LHCN-M2 (cell line): ENCODE measurements around the gene PHF23. TPM values are rescaled to one million over a fixed set of nuclear protein-coding genes. Genes with fewer than 3 reads are reported as not detected.

Experiments
- DNase-seq: peaks from one replicate; pipeline ENCODE4 v3.0.0-alpha.2; 2012; ENCODE audit warnings: low read depth
- total RNA-seq: library from RNA; depleted of rRNA; stranded (reverse); fragments of >200 nt; gene quantifications from 2 replicates; pipeline ENCODE4 v1.2.3, GENCODE V29; 2014; rRNA removed

PHF23 gene
- total RNA-seq, 1 experiment from 2014 or later = 54.7 TPM

- DNase-seq = no peak
Observed at GRCh38 chr17:7204828-7205461, 34.3 kb downstream of the PHF23 start.

DNA sequence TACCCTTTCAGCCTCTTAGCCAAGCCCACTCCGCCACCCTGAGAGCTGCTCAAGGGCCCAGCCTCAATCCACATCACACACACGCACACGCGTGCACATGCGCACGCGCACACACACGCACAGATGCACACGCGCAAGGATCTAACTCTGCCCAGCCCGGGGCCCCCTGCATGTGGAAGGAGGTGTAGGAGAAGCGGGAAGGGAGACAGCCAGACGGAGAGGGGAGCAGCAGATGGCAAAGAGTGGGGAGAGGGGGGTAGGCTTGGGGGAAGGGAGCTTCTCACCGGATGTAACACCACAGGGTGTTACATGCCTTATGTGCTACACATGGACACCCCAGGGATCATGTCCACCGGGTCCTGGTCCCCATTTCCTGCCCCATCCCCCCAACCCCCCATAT is 34.9 kb downstream of the PHF23 start:
- DNase-seq = no peak

GRCh38 chr17:7203391-7203790 is 35.9 kb downstream of the PHF23 start:
- no peak for DNase-seq

- DNase-seq = no peak
Observed at GRCh38 chr17:7196651-7197401, 42.4 kb downstream of the PHF23 start.

DNA sequence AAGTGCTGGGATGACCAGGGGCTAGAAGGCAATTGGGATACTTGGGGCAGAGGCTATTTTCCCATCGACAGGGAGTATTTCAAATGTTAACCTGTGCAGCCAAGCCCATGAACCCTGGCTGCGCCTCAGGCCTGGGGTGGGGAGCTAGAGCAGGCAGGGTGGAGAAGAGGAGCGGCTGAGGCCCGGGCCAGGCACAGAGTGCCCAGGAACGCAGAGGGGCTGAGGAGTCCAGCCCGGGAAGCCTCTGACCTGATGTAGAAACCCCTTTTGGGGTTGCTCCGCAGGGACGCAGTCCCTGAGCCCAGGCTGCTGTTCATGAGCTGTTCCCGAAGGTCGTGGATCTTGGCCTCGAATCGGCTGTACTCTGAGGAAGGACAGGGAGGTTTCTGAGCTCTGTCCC is 43.3 kb downstream of the PHF23 start:
- no peak for DNase-seq

GRCh38 chr17:7192271-7192937 is 46.9 kb downstream of the PHF23 start:
- DNase-seq = no peak

DNA sequence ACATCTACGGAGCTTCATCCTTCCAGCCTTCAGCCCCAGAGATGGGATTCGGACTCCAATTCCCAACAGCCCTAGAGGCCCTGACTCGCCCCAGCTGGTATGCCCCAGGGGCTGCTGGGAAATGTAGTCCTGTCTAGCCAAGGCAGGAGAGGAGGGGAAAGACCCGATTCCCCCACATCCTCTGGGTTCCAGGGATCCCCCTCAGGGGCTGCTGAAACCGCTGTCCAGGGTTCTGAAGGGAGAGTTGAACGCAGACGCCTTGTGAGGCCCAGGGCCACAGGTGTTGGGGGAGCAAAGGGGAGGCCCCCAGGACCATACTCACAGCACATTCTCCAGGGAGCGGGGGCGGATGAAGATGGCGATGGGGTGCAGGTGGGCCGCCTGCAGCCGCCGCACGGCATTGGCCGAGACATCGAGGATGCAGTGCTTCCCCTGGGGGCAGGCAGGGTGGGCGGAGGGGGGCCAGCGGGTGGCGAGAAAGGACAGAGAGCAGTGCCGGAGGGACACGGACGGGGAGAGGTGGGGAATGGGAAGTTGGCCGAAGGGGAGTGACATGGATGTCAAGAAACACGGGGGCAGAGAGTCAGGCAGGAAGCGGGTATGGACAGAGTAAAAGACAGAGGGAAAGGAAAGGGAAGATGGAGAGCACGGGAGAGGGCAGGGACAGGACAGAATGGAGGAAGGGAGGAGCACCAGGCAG is 47.5 kb downstream of the PHF23 start:
- peak; percentile 36 for DNase-seq

DNA sequence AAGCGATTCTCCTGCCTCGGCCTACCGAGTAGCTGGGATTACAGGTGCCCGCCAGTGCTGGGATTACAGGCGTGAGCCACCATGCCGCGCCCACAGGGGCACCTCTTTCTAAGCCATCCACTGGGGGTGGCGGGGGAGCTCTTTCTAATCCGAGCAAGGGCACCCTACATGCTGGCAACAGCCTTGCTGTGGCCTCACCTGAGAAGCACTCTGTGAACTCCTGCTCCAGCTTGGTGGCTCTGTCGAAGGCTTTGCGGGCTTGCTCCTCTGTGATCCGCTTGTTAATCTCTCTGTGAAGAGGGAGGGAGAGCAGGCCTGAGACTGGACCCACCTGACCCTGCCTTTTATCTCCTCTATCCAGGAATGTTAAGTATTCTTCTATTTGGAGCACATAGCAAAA is 48.2 kb downstream of the PHF23 start:
- DNase-seq = no peak

GRCh38 chr17:7190276-7190917 is 48.9 kb downstream of the PHF23 start:
- no peak for DNase-seq

DNA sequence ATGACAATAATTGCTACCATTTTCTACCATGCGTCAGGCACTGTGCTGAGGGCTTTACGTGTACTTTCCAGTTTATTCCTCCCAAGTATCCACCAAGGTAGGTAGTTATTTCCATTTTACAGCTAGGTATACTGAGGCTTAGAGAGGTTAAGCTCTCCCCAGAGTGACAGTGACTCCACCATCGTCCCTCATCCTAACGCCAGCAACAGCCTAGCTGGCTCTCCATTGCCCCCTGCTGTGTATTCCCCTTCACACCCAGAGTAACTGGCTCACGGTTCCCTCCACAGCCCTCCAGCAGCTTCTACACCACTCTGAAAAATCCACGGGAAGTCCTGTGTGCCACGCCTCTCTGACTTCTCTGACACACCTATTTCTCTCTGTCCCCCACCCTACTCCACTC is 53.0 kb downstream of the PHF23 start:
- no peak for DNase-seq

Other genes starting within 250 kb of the PHF23 start
- gene ALOX12, start 243.4 kb downstream of the PHF23 start, total RNA-seq = not detected in 2 replicates
- gene RNASEK, start 226.8 kb downstream of the PHF23 start, total RNA-seq = 161 and 204 TPM in 2 replicates
- not detected in 2 replicates for gene BCL6B, start 216.4 kb downstream of the PHF23 start, total RNA-seq
- gene SLC16A13, start 203.4 kb downstream of the PHF23 start, total RNA-seq = 0.63 TPM in 1 of 2 replicates, not detected in the other
- 0.11 TPM in 1 of 2 replicates, not detected in the other for gene SLC16A11, start 195.4 kb downstream of the PHF23 start, total RNA-seq
- gene CLEC10A, start 159.2 kb downstream of the PHF23 start, total RNA-seq = not detected in 2 replicates
- gene ASGR2, start 124.6 kb downstream of the PHF23 start, total RNA-seq = not detected in 2 replicates
- 0.29 and 1.4 TPM in 2 replicates for gene ASGR1, start 60.1 kb downstream of the PHF23 start, total RNA-seq
- 16.6 and 17.3 TPM in 2 replicates for gene DLG4, start 19.6 kb downstream of the PHF23 start, total RNA-seq
- gene ACADVL, start 19.5 kb downstream of the PHF23 start, total RNA-seq = 485 and 564 TPM in 2 replicates
- gene DVL2, start 4.9 kb downstream of the PHF23 start, total RNA-seq = 64.8 and 71.4 TPM in 2 replicates
- gene GABARAP, start 3.0 kb upstream of the PHF23 start, total RNA-seq = 161 and 171 TPM in 2 replicates
- gene CTDNEP1, start 12.3 kb upstream of the PHF23 start, total RNA-seq = 59.1 and 65.5 TPM in 2 replicates
- 52.6 and 58.2 TPM in 2 replicates for gene ELP5, start 12.8 kb upstream of the PHF23 start, total RNA-seq
- not detected in 2 replicates for gene CLDN7, start 23.0 kb upstream of the PHF23 start, total RNA-seq
- 0.11 TPM in 1 of 2 replicates, not detected in the other for gene SLC2A4, start 42.3 kb upstream of the PHF23 start, total RNA-seq
- gene YBX2, start 55.2 kb upstream of the PHF23 start, total RNA-seq = not detected in 2 replicates
- gene EIF5A, start 68.2 kb upstream of the PHF23 start, total RNA-seq = 968 and 1,043 TPM in 2 replicates
- 98.7 and 119 TPM in 2 replicates for gene GPS2, start 75.9 kb upstream of the PHF23 start, total RNA-seq
- 15.1 and 15.7 TPM in 2 replicates for gene NEURL4, start 89.9 kb upstream of the PHF23 start, total RNA-seq
- gene ACAP1, start 97.1 kb upstream of the PHF23 start, total RNA-seq = 1.5 TPM in 1 of 2 replicates, not detected in the other
- 8.3 and 9.0 TPM in 2 replicates for gene KCTD11, start 112.7 kb upstream of the PHF23 start, total RNA-seq
- gene TMEM95, start 115.7 kb upstream of the PHF23 start, total RNA-seq = not detected in 2 replicates
- gene TNK1, start 141.6 kb upstream of the PHF23 start, total RNA-seq = 0.06 TPM in 1 of 2 replicates, not detected in the other
- gene PLSCR3, start 155.1 kb upstream of the PHF23 start, total RNA-seq = 38.1 and 54.4 TPM in 2 replicates
- gene TMEM256, start 164.6 kb upstream of the PHF23 start, total RNA-seq = 65.1 and 88.9 TPM in 2 replicates
- 7.6 and 8.3 TPM in 2 replicates for gene NLGN2, start 168.4 kb upstream of the PHF23 start, total RNA-seq
- not detected in 2 replicates for gene SPEM1, start 180.9 kb upstream of the PHF23 start, total RNA-seq
- gene SPEM2, start 186.2 kb upstream of the PHF23 start, total RNA-seq = not detected in 2 replicates
- not detected in 2 replicates for gene SPEM3, start 189.4 kb upstream of the PHF23 start, total RNA-seq
- gene TMEM102, start 196.0 kb upstream of the PHF23 start, total RNA-seq = 0.75 and 0.90 TPM in 2 replicates
- 23.4 and 23.8 TPM in 2 replicates for gene FGF11, start 200.1 kb upstream of the PHF23 start, total RNA-seq
- gene CHRNB1, start 205.6 kb upstream of the PHF23 start, total RNA-seq = 51.9 and 60.3 TPM in 2 replicates
- gene ZBTB4, start 240.2 kb upstream of the PHF23 start, total RNA-seq = 25.3 and 27.8 TPM in 2 replicates
- not detected in 2 replicates for gene SLC35G6, start 242.0 kb upstream of the PHF23 start, total RNA-seq
- 63.7 and 81.4 TPM in 2 replicates for gene POLR2A, start 244.9 kb upstream of the PHF23 start, total RNA-seq